ENCODE results near the gene EXT2. TPM values are rescaled to one million over a fixed set of nuclear protein-coding genes. Genes with fewer than 3 reads are reported as not detected.

Gene EXT2
- total RNA-seq, 6 experiments from 2014 or later: 105 to 130 (median 118) TPM

DNA sequence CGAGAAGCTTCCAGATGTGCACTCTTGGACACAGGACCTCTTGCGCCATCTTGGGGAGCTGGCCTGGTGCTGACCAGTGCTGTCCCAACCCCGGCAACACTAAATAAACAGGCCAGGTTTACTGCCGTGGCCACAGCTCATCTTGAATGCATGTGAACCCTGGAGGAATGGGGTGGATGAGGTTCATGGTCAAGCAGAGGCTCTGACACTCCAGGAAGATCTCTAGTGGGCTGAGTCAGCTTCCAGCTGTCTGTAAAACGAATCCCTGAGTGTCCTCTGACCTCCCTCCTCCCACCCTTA, 162.7 kb downstream of the EXT2 start:
- H3K9me3 Mint-ChIP-seq: no peaks in the 10 kb centered on the region; the same call in 1 of the 2 replicates
- H3K36me3 Mint-ChIP-seq (ENCODE audit: low read depth): peaks cover 7% of the 10 kb centered on the region
- DNase-seq: peak; percentile 52
- peaks cover 4% of the 10 kb centered on the region; the same call in 1 of the 2 replicates for H3K27me3 Mint-ChIP-seq (ENCODE audit: insufficient read depth)
- no peak overlapping the region for H3K27ac Mint-ChIP-seq
- TF ChIP-seq, protein P1, sequence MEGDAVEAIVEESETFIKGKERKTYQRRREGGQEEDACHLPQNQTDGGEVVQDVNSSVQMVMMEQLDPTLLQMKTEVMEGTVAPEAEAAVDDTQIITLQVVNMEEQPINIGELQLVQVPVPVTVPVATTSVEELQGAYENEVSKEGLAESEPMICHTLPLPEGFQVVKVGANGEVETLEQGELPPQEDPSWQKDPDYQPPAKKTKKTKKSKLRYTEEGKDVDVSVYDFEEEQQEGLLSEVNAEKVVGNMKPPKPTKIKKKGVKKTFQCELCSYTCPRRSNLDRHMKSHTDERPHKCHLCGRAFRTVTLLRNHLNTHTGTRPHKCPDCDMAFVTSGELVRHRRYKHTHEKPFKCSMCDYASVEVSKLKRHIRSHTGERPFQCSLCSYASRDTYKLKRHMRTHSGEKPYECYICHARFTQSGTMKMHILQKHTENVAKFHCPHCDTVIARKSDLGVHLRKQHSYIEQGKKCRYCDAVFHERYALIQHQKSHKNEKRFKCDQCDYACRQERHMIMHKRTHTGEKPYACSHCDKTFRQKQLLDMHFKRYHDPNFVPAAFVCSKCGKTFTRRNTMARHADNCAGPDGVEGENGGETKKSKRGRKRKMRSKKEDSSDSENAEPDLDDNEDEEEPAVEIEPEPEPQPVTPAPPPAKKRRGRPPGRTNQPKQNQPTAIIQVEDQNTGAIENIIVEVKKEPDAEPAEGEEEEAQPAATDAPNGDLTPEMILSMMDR (IDR thresholded peaks at IDR 0.05): no peak
- no peak overlapping the region for H3K4me3 Mint-ChIP-seq
- H3K4me1 Mint-ChIP-seq (ENCODE audit: low read depth): peaks cover 26% of the 10 kb centered on the region

- Mint-ChIP-seq H3K4me1 (ENCODE audit: low read depth) (peaks cover 26% of the 10 kb centered on the region), H3K36me3 (ENCODE audit: low read depth) (no peaks in the 10 kb centered on the region), H3K4me3 (no peak overlapping the region), H3K27ac (no peak overlapping the region), H3K9me3 (no peaks in the 10 kb centered on the region), H3K27me3 (ENCODE audit: insufficient read depth) (peaks cover 4% of the 10 kb centered on the region; the same call in 1 of the 2 replicates)
- TF ChIP-seq, protein P1 (IDR thresholded peaks at IDR 0.05): no peak
- DNase-seq: no peak
These were observed 163.5 kb downstream of the EXT2 start for GRCh38 chr11:44258839-44259420.

GRCh38 chr11:44260081-44260480, 164.6 kb downstream of the EXT2 start:
- Mint-ChIP-seq H3K27me3 (ENCODE audit: insufficient read depth) (peaks cover 4% of the 10 kb centered on the region), H3K27ac (no peak overlapping the region), H3K9me3 (no peaks in the 10 kb centered on the region), H3K4me3 (no peak overlapping the region), H3K4me1 (ENCODE audit: low read depth) (peaks cover 26% of the 10 kb centered on the region), H3K36me3 (ENCODE audit: low read depth) (no peaks in the 10 kb centered on the region)
- TF ChIP-seq, protein P1 (IDR thresholded peaks at IDR 0.05): no peak
- no peak for DNase-seq

GRCh38 chr11:44261800-44262591, 166.5 kb downstream of the EXT2 start:
- Mint-ChIP-seq H3K36me3 (ENCODE audit: low read depth) (no peaks in the 10 kb centered on the region), H3K27me3 (ENCODE audit: insufficient read depth) (peaks cover 4% of the 10 kb centered on the region), H3K4me1 (ENCODE audit: low read depth) (peaks cover 26% of the 10 kb centered on the region), H3K9me3 (no peaks in the 10 kb centered on the region), H3K27ac (no peak overlapping the region), H3K4me3 (no peak overlapping the region)
- no peak for DNase-seq
- TF ChIP-seq, protein P1 (IDR thresholded peaks at IDR 0.05): no peak

DNA sequence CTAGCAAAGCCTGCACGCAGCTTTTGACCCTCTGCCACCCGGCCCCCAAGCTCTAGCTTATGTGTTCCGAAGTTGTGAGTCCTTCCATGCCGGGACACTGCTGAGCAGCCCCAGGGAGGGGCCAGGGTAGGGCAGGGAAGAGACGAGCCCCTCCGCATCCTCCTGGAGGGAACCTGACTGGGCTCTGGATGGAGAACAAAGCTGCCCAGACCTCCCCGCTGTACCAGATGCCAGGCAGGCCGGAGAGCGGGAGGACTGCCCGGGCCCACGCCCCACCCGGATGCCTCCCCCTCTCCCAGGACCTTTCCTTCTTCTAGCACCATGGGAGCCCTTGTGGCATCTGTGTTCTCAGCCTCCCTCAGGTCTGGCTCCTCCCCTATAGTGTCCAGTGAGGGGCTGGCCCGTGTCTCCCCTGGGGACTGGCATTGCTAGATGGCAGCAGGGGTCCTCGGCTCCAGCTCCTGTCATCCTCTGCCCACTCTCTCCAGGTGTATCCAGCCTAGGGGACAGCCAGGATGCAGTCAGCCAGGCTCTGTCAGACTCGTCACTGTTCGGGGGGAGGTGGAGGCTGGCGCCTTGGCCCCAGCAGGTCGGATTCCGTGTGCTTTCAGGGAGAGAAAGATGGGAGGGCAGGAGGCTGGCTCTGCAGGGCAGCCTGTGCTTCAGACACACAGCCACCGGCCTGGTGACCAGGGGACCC, 168.4 kb downstream of the EXT2 start:
- H3K9me3 Mint-ChIP-seq: no peaks in the 10 kb centered on the region
- H3K36me3 Mint-ChIP-seq (ENCODE audit: low read depth): no peaks in the 10 kb centered on the region
- H3K27me3 Mint-ChIP-seq (ENCODE audit: insufficient read depth): peaks cover 4% of the 10 kb centered on the region
- no peak for DNase-seq
- TF ChIP-seq, protein P1 (IDR thresholded peaks at IDR 0.05): no peak
- H3K4me1 Mint-ChIP-seq (ENCODE audit: low read depth): peaks cover 24% of the 10 kb centered on the region
- no peak overlapping the region for H3K4me3 Mint-ChIP-seq
- no peak overlapping the region for H3K27ac Mint-ChIP-seq

Data from HFFc6 (cell line).